HEK293 (cell line): ENCODE measurements around the gene KAT2B.

Experiments used
- MEIS1 ChIP-seq: sonication (generic); formaldehyde crosslinking; IDR thresholded peaks from 2 replicates; pipeline ENCODE4 v1.8.1; 2022; ENCODE audit warnings: missing genetic modification reagents, mild to moderate bottlenecking, borderline replicate concordance
- PRDM4 ChIP-seq: fragments of 450-650 bp; formaldehyde crosslinking; IDR thresholded peaks from 2 replicates; pipeline ENCODE4 v1.5.1; 2017; ENCODE audit warnings: missing biosample characterization, missing genetic modification characterization
- TCF7L2 ChIP-seq: IDR thresholded peaks from 2 replicates; pipeline ENCODE4 v1.6.1; 2011; ENCODE audit warnings: low read depth, mild to moderate bottlenecking, inconsistent platforms, low read length, moderate library complexity, borderline replicate concordance
- ZBTB48 ChIP-seq: fragments of 450-650 bp; formaldehyde crosslinking; IDR thresholded peaks from 2 replicates; pipeline ENCODE4 v1.5.1; 2016; ENCODE audit warnings: missing biosample characterization, missing genetic modification characterization
- ZNF24 ChIP-seq: fragments of 450-650 bp; formaldehyde crosslinking; IDR thresholded peaks from 2 replicates; pipeline ENCODE4 v1.5.1; 2016; ENCODE audit warnings: missing biosample characterization, missing genetic modification characterization
- ZNF366 ChIP-seq: fragments of 450-650 bp; formaldehyde crosslinking; conservative IDR thresholded peaks from 2 replicates; pipeline ENCODE4 v1.5.1; 2016; ENCODE audit warnings: missing biosample characterization, missing genetic modification characterization
- ZNF501 ChIP-seq: fragments of 450-650 bp; formaldehyde crosslinking; IDR thresholded peaks from 2 replicates; pipeline ENCODE4 v1.5.1; 2016; ENCODE audit warnings: missing biosample characterization, missing genetic modification characterization
- ZNF558 ChIP-seq: fragments of 450-650 bp; formaldehyde crosslinking; IDR thresholded peaks from 2 replicates; pipeline ENCODE4 v1.5.1; 2016; ENCODE audit warnings: missing biosample characterization, missing genetic modification characterization
- ZNF596 ChIP-seq: fragments of 450-650 bp; IDR thresholded peaks from 2 replicates; pipeline ENCODE4 v1.5.0; 2018; ENCODE audit warnings: missing biosample characterization, mild to moderate bottlenecking, missing genetic modification characterization, moderate library complexity
- ZNF707 ChIP-seq: fragments of 450-650 bp; formaldehyde crosslinking; IDR thresholded peaks from 2 replicates; pipeline ENCODE4 v1.5.1; 2016; ENCODE audit warnings: missing biosample characterization, missing genetic modification characterization
- ZNF777 ChIP-seq: fragments of 450-650 bp; formaldehyde crosslinking; IDR thresholded peaks from 2 replicates; pipeline ENCODE4 v1.5.1; 2017; ENCODE audit warnings: missing biosample characterization, missing genetic modification characterization, borderline replicate concordance
- TF ChIP-seq, protein P1 (sequence below): fragments of 450-650 bp; formaldehyde crosslinking; IDR thresholded peaks from 2 replicates; pipeline ENCODE4 v1.5.1; 2016; ENCODE audit warnings: missing biosample characterization, missing genetic modification characterization
- TF ChIP-seq, protein P2 (sequence below): fragments of 450-650 bp; formaldehyde crosslinking; IDR thresholded peaks from 2 replicates; pipeline ENCODE4 v1.5.1; 2016; ENCODE audit warnings: missing biosample characterization, missing genetic modification characterization

GRCh38 chr3:20137647-20138046 is 97.4 kb downstream of the KAT2B start:
- TF ChIP-seq ZNF501 (no peak), ZNF777 (tag by site-specific recombination) (no peak), ZNF596 (tag by site-specific recombination) (no peak), ZNF707 (tag by site-specific recombination) (no peak), MEIS1 (no peak), ZNF24 (tag by site-specific recombination) (no peak), ZNF366 (no peak), TCF7L2 (no peak), ZBTB48 (tag by site-specific recombination) (no peak), ZNF558 (tag by site-specific recombination) (no peak), PRDM4 (tag by site-specific recombination) (no peak)
- TF ChIP-seq, protein P1, sequence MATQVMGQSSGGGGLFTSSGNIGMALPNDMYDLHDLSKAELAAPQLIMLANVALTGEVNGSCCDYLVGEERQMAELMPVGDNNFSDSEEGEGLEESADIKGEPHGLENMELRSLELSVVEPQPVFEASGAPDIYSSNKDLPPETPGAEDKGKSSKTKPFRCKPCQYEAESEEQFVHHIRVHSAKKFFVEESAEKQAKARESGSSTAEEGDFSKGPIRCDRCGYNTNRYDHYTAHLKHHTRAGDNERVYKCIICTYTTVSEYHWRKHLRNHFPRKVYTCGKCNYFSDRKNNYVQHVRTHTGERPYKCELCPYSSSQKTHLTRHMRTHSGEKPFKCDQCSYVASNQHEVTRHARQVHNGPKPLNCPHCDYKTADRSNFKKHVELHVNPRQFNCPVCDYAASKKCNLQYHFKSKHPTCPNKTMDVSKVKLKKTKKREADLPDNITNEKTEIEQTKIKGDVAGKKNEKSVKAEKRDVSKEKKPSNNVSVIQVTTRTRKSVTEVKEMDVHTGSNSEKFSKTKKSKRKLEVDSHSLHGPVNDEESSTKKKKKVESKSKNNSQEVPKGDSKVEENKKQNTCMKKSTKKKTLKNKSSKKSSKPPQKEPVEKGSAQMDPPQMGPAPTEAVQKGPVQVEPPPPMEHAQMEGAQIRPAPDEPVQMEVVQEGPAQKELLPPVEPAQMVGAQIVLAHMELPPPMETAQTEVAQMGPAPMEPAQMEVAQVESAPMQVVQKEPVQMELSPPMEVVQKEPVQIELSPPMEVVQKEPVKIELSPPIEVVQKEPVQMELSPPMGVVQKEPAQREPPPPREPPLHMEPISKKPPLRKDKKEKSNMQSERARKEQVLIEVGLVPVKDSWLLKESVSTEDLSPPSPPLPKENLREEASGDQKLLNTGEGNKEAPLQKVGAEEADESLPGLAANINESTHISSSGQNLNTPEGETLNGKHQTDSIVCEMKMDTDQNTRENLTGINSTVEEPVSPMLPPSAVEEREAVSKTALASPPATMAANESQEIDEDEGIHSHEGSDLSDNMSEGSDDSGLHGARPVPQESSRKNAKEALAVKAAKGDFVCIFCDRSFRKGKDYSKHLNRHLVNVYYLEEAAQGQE (tag by site-specific recombination), result no peak
- TF ChIP-seq, protein P2, sequence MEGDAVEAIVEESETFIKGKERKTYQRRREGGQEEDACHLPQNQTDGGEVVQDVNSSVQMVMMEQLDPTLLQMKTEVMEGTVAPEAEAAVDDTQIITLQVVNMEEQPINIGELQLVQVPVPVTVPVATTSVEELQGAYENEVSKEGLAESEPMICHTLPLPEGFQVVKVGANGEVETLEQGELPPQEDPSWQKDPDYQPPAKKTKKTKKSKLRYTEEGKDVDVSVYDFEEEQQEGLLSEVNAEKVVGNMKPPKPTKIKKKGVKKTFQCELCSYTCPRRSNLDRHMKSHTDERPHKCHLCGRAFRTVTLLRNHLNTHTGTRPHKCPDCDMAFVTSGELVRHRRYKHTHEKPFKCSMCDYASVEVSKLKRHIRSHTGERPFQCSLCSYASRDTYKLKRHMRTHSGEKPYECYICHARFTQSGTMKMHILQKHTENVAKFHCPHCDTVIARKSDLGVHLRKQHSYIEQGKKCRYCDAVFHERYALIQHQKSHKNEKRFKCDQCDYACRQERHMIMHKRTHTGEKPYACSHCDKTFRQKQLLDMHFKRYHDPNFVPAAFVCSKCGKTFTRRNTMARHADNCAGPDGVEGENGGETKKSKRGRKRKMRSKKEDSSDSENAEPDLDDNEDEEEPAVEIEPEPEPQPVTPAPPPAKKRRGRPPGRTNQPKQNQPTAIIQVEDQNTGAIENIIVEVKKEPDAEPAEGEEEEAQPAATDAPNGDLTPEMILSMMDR (tag by site-specific recombination), result no peak
